Astrocyte of the cerebellum (primary cell): Measurements from ENCODE around the gene SNHG17.
A peak's percentile ranks its signal among the peaks of the same experiment; 100 is the strongest.
"Not testable (repeated sequence)": the region's sequence is repeated elsewhere in the genome, so short reads cannot be mapped to it uniquely, and the experiment has no call there.

Experiments
- DNase-seq: peaks from one replicate; pipeline ENCODE4 v3.0.0-alpha.2; 2011; ENCODE audit warnings: low read depth
- H3K4me3 ChIP-seq: 2 replicates; pipeline ENCODE4 v1.5.1; 2011; ENCODE audit warnings: mild to moderate bottlenecking, low read depth, low read length, moderate library complexity
- CTCF ChIP-seq: IDR thresholded peaks from 2 replicates; pipeline ENCODE4 v1.5.1; 2012; ENCODE audit warnings: low read length, low read depth, moderate library complexity, mild to moderate bottlenecking; ENCODE audit errors: missing control alignments
- in situ Hi-C: cut with HindIII; loops from 2 replicates; pipeline ENCODE4 v1.10.0; 2017; ENCODE audit warnings: low sequenced_read_pairs

The SNHG17 gene

DNA sequence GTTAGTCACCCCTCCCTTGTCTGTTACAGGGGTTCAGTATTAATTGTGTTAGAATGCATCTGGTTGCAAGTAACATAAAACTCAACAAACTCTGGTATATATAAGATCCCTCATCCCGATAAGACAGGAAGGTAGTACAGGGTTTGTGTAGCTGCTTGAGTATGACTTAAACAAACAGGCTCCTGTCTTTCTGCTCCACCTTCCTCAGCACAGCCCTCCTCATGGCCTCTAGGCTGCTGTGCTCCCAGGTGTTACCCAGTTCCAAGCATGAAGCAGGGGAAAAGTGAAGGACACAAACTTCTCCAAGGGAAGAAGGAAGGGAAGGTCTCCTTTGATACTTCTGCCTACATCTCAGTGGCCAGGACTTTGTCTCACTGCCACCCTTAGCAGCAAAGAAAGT, 36.1 kb upstream of the SNHG17 start:
- in situ Hi-C loops: no loop called here
- no peak overlapping the region for H3K4me3 ChIP-seq
- no peak for DNase-seq
- TF ChIP-seq CTCF: no peak

DNA sequence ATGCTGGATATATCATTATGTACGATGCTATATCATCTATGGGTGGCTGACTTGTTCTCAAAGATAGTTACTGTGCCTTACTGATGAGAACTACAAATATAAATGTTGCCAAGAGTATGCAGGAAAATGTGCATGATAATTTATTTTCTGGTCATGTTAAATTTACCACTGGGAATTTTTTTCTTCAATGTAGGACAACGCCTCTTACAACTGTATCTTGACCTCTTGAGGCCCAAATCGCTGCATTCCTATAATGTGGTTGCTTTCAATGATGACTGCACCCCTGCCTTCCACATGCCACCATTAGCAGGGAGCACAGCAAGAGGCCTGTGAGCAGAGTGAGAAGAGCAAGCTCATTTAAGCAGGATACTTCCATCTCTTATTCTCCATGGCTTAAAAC, 31.9 kb upstream of the SNHG17 start:
- TF ChIP-seq CTCF: no peak
- in situ Hi-C loops: no loop called here
- DNase-seq: no peak
- no peak overlapping the region for H3K4me3 ChIP-seq

GRCh38 chr20:38466171-38466570, 31.0 kb upstream of the SNHG17 start:
- no peak for TF ChIP-seq CTCF
- in situ Hi-C loops: no loop called here
- H3K4me3 ChIP-seq: no peak overlapping the region
- DNase-seq: no peak

DNA sequence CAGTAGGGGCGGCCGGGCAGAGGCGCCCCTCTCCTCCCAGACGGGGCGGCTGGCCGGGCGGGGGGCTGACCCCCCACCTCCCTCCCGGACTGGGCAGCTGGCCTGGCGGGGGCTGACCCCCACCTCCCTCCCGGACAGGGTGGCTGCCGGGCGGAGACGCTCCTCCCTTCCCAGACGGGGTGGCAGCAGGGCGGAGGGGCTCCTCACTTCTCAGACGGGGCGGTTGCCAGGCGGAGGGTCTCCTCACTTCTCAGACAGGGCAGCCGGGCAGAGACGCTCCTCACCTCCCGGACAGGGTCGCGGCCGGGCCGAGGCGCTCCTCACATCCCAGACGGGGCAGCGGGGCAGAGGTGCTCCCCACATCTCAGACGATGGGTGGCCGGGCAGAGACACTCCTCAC, 26.4 kb upstream of the SNHG17 start:
- H3K4me3 ChIP-seq, in situ Hi-C loops, DNase-seq: not testable (repeated sequence)

- H3K4me3 ChIP-seq, in situ Hi-C loops, DNase-seq: not testable (repeated sequence)
Observed at GRCh38 chr20:38461167-38461566, 26.0 kb upstream of the SNHG17 start.

- H3K4me3 ChIP-seq, DNase-seq, in situ Hi-C loops: not testable (repeated sequence)
Observed at GRCh38 chr20:38460631-38461030, 25.5 kb upstream of the SNHG17 start.

DNA sequence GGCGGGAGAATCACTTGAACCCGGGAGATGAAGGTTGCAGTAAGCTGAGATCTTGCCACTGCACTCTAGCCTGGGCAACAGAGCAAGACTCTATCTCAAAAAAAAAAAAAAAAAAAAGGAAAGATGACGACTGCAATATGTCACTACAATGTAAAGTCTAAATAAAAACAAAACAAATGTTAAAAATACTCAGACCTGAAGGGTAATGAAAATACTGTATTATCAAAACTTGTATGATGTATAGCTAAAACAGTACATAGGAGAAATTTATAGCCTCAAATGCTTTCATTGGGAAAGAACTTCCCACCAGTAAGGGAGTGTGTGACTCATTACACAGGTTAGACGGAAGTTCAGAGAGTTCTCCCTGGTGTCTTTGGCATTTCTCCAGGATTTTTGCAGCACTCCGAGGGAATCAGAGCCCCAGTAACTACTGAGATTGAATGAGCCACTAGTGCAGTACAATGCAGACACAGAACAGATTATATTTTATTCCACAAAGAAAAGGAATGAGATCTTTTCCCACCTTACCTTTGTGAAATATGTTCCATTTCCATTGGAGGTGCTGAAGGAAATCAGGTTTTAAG, 25.0 kb upstream of the SNHG17 start:
- peak; percentile 74 for DNase-seq
- in situ Hi-C loops: no loop called here

DNA sequence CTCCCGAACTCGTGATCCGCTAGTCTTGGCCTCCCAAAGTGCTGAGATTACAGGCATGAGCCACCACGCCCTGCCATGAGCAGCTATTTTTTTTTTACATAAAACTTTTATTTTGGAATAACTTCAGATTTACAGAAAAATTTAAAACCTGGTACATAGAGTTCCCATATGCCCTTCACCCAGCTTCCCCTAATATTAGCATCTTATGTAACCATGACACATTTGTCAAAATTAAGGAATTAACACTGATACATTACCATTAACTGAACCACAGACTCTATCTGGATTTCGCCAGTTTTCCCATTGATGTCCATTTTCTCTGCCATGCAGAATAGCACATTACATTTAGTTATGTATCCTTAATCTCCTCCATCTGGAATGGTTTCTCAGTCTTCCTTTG, 23.2 kb upstream of the SNHG17 start:
- no peak for DNase-seq
- TF ChIP-seq CTCF: no peak
- in situ Hi-C loops: no loop called here
- H3K4me3 ChIP-seq: no peak overlapping the region

More for the DNA sequence above, 25.0 kb upstream of the SNHG17 start:
- TF ChIP-seq CTCF: no peak
- H3K4me3 ChIP-seq: no peak overlapping the region
